HG03064 (cell line): ENCODE data around the gene EMC10.
"Not testable (repeated sequence)": the region's sequence is repeated elsewhere in the genome, so short reads cannot be mapped to it uniquely, and the experiment has no call there.

Experiments
- ATAC-seq: cut with Tn5 transposase; IDR thresholded peaks from one replicate; pipeline ENCODE4 v1.9.1; 2021; ENCODE audit warnings: low read depth; ENCODE audit not compliant: unreplicated experiment

The EMC10 gene

DNA sequence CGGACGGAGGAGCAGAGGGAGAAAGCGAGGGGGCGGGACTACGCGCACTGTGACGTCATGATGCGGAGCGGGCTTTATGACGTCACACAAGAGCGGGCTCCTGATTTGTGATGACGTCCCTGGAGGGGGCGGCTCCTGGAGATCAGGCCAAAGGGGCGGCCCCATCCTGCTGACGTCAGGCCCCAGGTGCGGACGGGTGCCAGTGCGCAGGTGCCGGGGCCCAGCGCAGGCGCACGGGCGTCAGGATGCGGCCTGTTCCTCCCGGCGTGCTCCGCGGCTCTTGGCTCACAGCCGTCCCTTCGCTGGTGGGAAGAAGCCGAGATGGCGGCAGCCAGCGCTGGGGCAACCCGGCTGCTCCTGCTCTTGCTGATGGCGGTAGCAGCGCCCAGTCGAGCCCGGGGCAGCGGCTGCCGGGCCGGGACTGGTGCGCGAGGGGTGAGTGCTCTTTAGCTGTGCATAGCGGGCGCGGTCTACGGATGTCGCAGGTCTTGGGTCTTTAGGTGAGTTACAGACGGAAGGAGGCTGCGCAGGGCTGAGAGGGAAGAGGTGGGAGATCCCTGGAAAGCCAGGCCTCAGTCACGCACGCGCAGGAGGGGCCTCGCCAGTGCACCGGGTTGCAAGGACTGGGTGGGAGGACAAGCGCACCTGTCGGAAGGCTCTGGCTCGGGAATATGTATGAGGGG, at the start of gene EMC10, which contains the start of gene GARIN5A:
Gene EMC10 (plus strand): TSS at position 284 of the 683 bp plus-strand sequence. CDS start 38 bp downstream, at position 322.
Gene GARIN5A (minus strand): TSS at position 625 of the 683 bp plus-strand sequence. CDS start 460 bp downstream, at position 165.
- ATAC-seq: peak; percentile 61

- ATAC-seq: no peak
Measured at GRCh38 chr19:50427318-50427925, 48.9 kb upstream of the EMC10 start.

DNA sequence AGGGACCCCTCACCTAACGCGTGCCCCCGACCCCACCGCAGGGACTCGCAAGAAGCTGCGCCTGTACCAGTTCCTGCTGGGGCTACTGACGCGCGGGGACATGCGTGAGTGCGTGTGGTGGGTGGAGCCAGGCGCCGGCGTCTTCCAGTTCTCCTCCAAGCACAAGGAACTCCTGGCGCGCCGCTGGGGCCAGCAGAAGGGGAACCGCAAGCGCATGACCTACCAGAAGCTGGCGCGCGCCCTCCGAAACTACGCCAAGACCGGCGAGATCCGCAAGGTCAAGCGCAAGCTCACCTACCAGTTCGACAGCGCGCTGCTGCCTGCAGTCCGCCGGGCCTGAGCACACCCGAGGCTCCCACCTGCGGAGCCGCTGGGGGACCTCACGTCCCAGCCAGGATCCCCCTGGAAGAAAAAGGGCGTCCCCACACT, 48.3 kb upstream of the EMC10 start:
- no peak for ATAC-seq

DNA sequence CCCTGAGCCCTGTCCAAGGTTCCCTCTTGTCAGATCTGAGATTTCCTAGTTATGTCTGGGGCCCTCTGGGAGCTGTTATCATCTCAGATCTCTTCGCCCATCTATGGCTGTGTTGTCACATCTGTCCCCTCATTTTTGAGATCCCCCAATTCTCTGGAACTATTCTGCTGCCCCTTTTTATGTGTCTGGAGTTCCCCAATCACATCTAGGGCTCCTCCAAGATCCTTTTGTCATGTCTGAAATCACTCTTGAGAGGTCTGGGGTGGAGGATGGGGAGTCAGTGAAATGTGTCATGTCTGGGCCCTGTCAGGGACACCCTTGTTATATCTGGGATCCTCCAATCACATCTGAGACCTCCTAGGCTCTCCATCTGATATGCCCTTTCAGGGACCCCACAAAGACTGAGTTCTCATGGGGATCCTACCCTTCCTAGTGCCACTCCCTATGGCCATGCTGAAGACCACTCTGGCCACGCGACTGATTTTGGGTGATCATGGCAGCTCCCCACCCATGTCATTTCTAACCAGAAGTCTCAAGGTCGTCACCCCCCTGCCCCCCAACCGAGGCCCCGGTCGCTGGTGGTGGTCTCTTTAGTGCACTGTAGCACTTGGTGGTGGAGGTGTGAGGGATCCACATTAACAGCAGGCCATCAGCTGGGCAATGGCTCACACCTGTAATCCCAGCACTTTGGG, 47.4 kb upstream of the EMC10 start:
- no peak for ATAC-seq

- no peak for ATAC-seq
Measured at GRCh38 chr19:50430888-50431342, 45.4 kb upstream of the EMC10 start.

DNA sequence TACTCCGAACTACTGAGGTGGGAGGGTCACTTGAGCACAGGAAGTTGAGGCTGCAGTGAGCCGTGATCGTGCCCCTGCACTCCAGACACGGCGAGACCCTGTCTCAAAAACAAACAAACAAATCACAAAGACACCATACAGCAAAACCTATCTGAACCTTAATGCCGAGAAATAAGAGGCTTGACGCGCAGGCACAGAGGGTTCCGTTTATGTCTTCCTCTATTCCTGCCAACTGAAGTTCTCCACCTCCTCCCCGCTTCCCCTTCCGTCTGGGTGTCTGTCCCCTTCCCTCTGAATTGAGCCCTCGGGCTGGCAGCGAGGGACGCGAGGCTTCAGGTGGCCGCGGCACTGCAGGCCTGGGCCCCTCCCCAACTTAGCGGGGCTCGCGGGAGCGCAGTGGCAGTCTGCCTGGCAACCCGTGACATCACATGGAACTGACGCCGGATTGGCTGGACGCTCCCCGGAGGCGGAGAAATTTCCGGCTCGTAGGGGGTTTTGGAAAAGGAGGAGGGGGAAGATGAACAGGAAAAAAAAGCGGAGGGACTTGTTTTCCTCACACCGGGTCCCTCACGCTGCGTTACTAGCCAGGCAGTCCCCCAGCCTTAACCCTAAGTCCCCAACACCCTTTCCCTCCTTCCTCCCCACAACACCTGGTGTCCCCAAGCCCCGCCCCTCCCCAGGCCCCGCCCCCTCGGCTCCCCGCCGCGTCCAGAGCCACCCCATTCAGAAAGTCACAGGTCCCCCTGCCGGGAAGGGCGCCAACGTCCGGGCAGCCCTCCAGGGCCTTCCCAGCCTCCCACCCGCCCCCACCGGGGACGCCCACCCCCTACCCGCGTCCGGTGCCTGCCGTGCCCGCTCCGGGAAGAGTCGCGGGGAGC, 44.7 kb upstream of the EMC10 start:
- peak; percentile 55 for ATAC-seq

GRCh38 chr19:50432221-50433028, 43.9 kb upstream of the EMC10 start, which contains the start of gene MYBPC2:
Gene MYBPC2 (plus strand): TSS chr19:50432892. CDS start chr19:50432954, 62 bp downstream.
- no peak for ATAC-seq

- ATAC-seq: no peak
Measured at GRCh38 chr19:50433201-50434180, 42.8 kb upstream of the EMC10 start.

DNA sequence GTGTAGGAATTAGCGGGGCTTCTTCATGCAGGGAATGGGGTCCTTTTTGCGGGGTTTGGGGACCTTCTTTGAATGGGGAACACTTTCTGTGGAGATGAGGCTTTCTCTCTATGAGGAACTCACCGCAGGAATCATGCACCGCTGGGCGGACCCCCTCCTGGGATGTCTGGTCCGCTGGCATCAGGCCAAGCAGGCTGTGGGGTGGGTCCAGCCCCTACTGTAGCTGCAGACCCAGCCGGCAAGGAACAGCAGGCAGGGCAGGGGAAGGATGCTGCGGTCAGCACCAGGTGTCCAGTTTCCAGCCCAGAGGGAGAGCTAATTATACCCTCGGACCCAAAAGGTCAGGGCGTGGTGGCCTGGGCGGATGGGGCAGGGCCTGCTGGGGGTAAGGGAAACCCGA, 41.8 kb upstream of the EMC10 start:
- no peak for ATAC-seq

GRCh38 chr19:50435221-50435620, 41.1 kb upstream of the EMC10 start:
- ATAC-seq: no peak

DNA sequence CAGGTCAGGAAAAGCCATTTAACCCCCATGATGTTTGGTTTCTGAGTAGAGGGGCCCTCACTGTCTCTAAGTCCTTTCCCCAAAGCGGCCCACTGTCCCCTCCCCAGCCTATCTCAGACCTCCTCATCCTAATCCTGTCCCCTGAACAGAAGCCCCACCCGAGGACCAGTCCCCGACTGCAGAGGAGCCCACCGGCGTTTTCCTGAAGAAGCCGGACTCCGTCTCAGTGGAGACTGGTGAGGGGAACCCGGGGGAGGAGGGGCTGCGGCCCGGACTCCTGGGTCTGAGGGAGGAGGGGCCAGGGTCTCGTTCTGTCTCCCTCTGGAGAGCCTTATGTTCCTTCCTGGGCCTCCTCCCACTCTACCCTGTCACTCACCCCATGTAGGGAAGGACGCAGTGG, 40.7 kb upstream of the EMC10 start:
- no peak for ATAC-seq

DNA sequence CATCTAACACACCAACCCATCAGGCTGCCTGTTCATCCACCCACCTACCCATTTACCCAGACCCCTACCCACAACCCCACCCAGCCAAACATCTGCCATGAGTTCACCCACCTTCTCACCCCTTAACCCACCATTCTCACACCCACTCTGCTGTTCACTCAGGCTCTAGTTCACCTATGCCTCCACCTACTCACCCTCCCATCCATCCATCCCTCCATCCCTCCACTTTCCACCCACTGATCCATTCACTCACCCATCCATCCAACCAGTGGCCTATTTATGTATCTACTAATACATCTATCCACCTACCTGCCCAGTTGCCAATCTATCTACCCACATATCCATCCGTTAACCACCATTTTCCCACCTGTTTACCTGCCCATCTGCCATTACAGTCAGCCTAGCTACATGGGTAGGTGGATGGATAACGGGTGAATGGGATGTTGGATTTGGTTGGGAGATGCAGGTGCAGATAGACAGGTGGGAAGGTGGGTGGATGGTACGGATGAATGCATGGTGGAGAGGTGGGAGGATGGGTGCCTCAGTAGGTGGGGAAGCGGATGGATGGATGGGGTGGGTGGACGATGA, 38.4 kb upstream of the EMC10 start:
- ATAC-seq: no peak

GRCh38 chr19:50439130-50439529, 37.2 kb upstream of the EMC10 start:
- not testable (repeated sequence) for ATAC-seq

- ATAC-seq: no peak
Measured at GRCh38 chr19:50444059-50444458, 32.2 kb upstream of the EMC10 start.

GRCh38 chr19:50447053-50447452, 29.3 kb upstream of the EMC10 start:
- ATAC-seq: no peak

DNA sequence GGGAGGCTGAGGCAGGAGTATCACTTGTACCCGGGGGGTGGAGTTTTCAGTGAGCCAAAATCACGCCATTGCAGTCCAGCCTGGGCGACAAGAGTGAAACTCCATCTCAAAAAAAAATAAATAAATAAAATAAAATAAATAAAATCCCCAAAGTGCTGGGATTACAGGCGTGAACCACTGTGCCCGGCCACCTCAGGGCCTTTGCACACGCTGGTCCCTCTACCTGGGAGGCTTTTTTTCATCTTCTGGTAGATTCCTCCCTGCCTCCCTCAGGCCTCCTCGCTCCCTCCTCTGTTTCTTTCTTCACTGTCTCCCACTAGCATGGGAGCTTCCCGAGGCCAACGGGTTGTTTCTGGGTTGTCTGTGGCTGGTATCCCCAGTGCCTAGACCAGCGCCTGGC, 28.6 kb upstream of the EMC10 start:
- ATAC-seq: no peak

- no peak for ATAC-seq
Measured at GRCh38 chr19:50449236-50449899, 26.9 kb upstream of the EMC10 start.
